GM23338 (cell line): Measurements from ENCODE around the gene SLC25A12. TPM values are rescaled to one million over a fixed set of nuclear protein-coding genes. Genes with fewer than 3 reads are reported as not detected.

ENCODE experiments used
- ATAC-seq: fragments of 200-7000 bp; cut with Tn5 transposase; 3 replicates; pipeline ENCODE4 v1.9.1; 2020
- DNase-seq: peaks from one replicate; pipeline ENCODE4 v3.0.0-alpha.2; 2015; ENCODE audit warnings: low spot score
- H2AFZ ChIP-seq: fragments of 200-600 bp; sonication (generic); 2 replicates; pipeline ENCODE4 v1.8.0; 2016; ENCODE audit warnings: antibody characterized with exemption, mild to moderate bottlenecking, moderate library complexity
- H3F3A ChIP-seq: fragments of 200-600 bp; sonication (generic); replicated peaks from 2 replicates; pipeline ENCODE4 v1.8.0; 2017; ENCODE audit warnings: antibody characterized with exemption, mixed run types, low read depth
- H3K27ac ChIP-seq: fragments of 200-600 bp; sonication (generic); 2 replicates; pipeline ENCODE4 v1.6.1; 2016; ENCODE audit warnings: low read depth
- H3K27me3 ChIP-seq: fragments of 200-600 bp; sonication (generic); 2 replicates; pipeline ENCODE4 v1.8.0; 2016; ENCODE audit warnings: mild to moderate bottlenecking, mixed run types, moderate library complexity; ENCODE audit not compliant: insufficient read depth
- H3K36me3 ChIP-seq: fragments of 200-600 bp; sonication (generic); 2 replicates; pipeline ENCODE4 v1.8.0; 2016; ENCODE audit warnings: mild to moderate bottlenecking; ENCODE audit not compliant: insufficient read depth
- H3K4me1 ChIP-seq: fragments of 200-600 bp; sonication (generic); 2 replicates; pipeline ENCODE4 v1.8.0; 2016; ENCODE audit warnings: mild to moderate bottlenecking, moderate library complexity; ENCODE audit not compliant: insufficient read depth
- H3K4me2 ChIP-seq: fragments of 200-600 bp; sonication (generic); 2 replicates; pipeline ENCODE4 v1.7.1; 2017; ENCODE audit warnings: mixed run types
- H3K4me3 ChIP-seq: fragments of 200-600 bp; sonication (generic); 2 replicates; pipeline ENCODE4 v1.6.1; 2016; ENCODE audit warnings: mixed run types
- H3K79me2 ChIP-seq: fragments of 200-600 bp; sonication (generic); replicated peaks from 2 replicates; pipeline ENCODE4 v1.8.0; 2017; ENCODE audit warnings: mild to moderate bottlenecking; ENCODE audit not compliant: insufficient read depth
- H3K9me2 ChIP-seq: fragments of 200-600 bp; sonication (generic); 2 replicates; pipeline ENCODE4 v1.8.0; 2017; ENCODE audit not compliant: insufficient read depth
- H4K20me1 ChIP-seq: fragments of 200-600 bp; sonication (generic); replicated peaks from 2 replicates; pipeline ENCODE4 v1.8.0; 2017; ENCODE audit warnings: mild to moderate bottlenecking; ENCODE audit not compliant: insufficient read depth
- H3K27ac Mint-ChIP-seq: 2 replicates; pipeline ENCODE4 v1.8.0; 2020; ENCODE audit warnings: inconsistent platforms, mild to moderate bottlenecking, moderate library complexity, mixed read lengths
- H3K27me3 Mint-ChIP-seq: 3 replicates; pipeline ENCODE4 v1.8.0; 2022; ENCODE audit warnings: low read depth, mild to moderate bottlenecking, moderate library complexity, mixed read lengths, inconsistent platforms; ENCODE audit not compliant: insufficient read depth, poor library complexity
- H3K36me3 Mint-ChIP-seq: 3 replicates; pipeline ENCODE4 v1.8.0; 2021; ENCODE audit warnings: low read depth, mild to moderate bottlenecking, inconsistent platforms, moderate library complexity, mixed read lengths
- H3K4me1 Mint-ChIP-seq: 3 replicates; pipeline ENCODE4 v1.8.0; 2020; ENCODE audit warnings: mild to moderate bottlenecking, inconsistent platforms, mixed read lengths
- H3K4me3 Mint-ChIP-seq: 3 replicates; pipeline ENCODE4 v1.8.0; 2021; ENCODE audit warnings: moderate library complexity, mild to moderate bottlenecking, inconsistent platforms, mixed read lengths
- H3K9me3 Mint-ChIP-seq: 3 replicates; pipeline ENCODE4 v1.8.0; 2020; ENCODE audit warnings: moderate library complexity, mild to moderate bottlenecking, inconsistent platforms, mixed read lengths
- CREB1 ChIP-seq: fragments of 250-450 bp; sonication (Bioruptor Pico); IDR thresholded peaks from 2 replicates; pipeline ENCODE4 v1.5.0; 2020; ENCODE audit warnings: low read depth, mild to moderate bottlenecking, moderate library complexity
- CTCF ChIP-seq, 2 experiments: fragments of 200-600 bp in 1 of 2; sonication (generic) in 1 of 2; conservative IDR thresholded peaks; 2 replicates each; pipeline versions ENCODE4 v1.5.1 to v1.6.1; 2016 to 2017; ENCODE audit warnings: antibody characterized with exemption in 2 of 2, low read depth in 2 of 2, mild to moderate bottlenecking in 2 of 2, moderate library complexity in 1 of 2
- EZH2 ChIP-seq: fragments of 200-600 bp; sonication (generic); IDR thresholded peaks from one replicate; pipeline ENCODE4 v1.8.0; 2017; ENCODE audit warnings: antibody characterized with exemption, mild to moderate bottlenecking, low read depth; ENCODE audit not compliant: unreplicated experiment
- EZH2phosphoT487 ChIP-seq: fragments of 200-600 bp; sonication (generic); IDR thresholded peaks from one replicate; pipeline ENCODE4 v1.8.1; 2018; ENCODE audit warnings: antibody characterized with exemption; ENCODE audit not compliant: unreplicated experiment
- JUNB ChIP-seq: IDR thresholded peaks from one replicate; pipeline ENCODE4 v1.6.1; 2016; ENCODE audit warnings: antibody characterized with exemption; ENCODE audit not compliant: unreplicated experiment
- NANOG ChIP-seq: IDR thresholded peaks from 2 replicates; pipeline ENCODE4 v1.6.1; 2016; ENCODE audit warnings: antibody characterized with exemption, borderline replicate concordance
- POLR2AphosphoS5 ChIP-seq: IDR thresholded peaks from 2 replicates; pipeline ENCODE4 v1.6.1; 2016; ENCODE audit warnings: antibody characterized with exemption, low read depth
- STAT1 ChIP-seq: IDR thresholded peaks from one replicate; pipeline ENCODE4 v1.6.1; 2016; ENCODE audit warnings: antibody characterized with exemption; ENCODE audit not compliant: unreplicated experiment
- ZNF114 ChIP-seq: fragments of 250-450 bp; sonication (Bioruptor Pico); IDR thresholded peaks from 2 replicates; pipeline ENCODE4 v1.5.0; 2020; ENCODE audit warnings: mild to moderate bottlenecking, moderate library complexity
- ZNF331 ChIP-seq: fragments of 250-450 bp; sonication (Bioruptor Pico); IDR thresholded peaks from 2 replicates; pipeline ENCODE4 v1.5.0; 2020; ENCODE audit warnings: low read depth, mild to moderate bottlenecking, moderate library complexity
- long read RNA-seq: library from polyadenylated mRNA; unstranded; transcript quantifications from one replicate; pipeline ENCODE4 v2.0.0, GENCODE V29; 2020; ENCODE audit not compliant: unreplicated experiment
- polyA plus RNA-seq: library from polyadenylated mRNA; unstranded; fragments of >200 nt; fragmentation: Nextera tagmentation; extraction: Ambion mirVana; gene quantifications from 2 replicates; pipeline ENCODE4 v1.2.1, GENCODE V29; 2016
- total RNA-seq: library from RNA; depleted of rRNA; stranded (reverse); fragments of >200 nt; shearing (Covaris generic); gene quantifications from 2 replicates; pipeline ENCODE4 v1.2.3, GENCODE V29; 2014; rRNA removed
- TF ChIP-seq, protein P1 (sequence below): IDR thresholded peaks from 2 replicates; pipeline ENCODE4 v1.6.1; 2016; ENCODE audit warnings: antibody characterized with exemption
- TF ChIP-seq, protein P2 (sequence below): IDR thresholded peaks from one replicate; pipeline ENCODE4 v1.6.1; 2018; ENCODE audit warnings: antibody characterized with exemption; ENCODE audit not compliant: unreplicated experiment

Gene SLC25A12, protein sequence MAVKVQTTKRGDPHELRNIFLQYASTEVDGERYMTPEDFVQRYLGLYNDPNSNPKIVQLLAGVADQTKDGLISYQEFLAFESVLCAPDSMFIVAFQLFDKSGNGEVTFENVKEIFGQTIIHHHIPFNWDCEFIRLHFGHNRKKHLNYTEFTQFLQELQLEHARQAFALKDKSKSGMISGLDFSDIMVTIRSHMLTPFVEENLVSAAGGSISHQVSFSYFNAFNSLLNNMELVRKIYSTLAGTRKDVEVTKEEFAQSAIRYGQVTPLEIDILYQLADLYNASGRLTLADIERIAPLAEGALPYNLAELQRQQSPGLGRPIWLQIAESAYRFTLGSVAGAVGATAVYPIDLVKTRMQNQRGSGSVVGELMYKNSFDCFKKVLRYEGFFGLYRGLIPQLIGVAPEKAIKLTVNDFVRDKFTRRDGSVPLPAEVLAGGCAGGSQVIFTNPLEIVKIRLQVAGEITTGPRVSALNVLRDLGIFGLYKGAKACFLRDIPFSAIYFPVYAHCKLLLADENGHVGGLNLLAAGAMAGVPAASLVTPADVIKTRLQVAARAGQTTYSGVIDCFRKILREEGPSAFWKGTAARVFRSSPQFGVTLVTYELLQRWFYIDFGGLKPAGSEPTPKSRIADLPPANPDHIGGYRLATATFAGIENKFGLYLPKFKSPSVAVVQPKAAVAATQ
- total RNA-seq (10.7 and 14.8 TPM in 2 replicates), polyA plus RNA-seq (4.8 and 6.2 TPM in 2 replicates)
- long read RNA-seq, partial matches to known transcripts = 0 of 1 reads
- long read RNA-seq, other reads (novel, unspliced or antisense) = 0 of 1 reads

DNA sequence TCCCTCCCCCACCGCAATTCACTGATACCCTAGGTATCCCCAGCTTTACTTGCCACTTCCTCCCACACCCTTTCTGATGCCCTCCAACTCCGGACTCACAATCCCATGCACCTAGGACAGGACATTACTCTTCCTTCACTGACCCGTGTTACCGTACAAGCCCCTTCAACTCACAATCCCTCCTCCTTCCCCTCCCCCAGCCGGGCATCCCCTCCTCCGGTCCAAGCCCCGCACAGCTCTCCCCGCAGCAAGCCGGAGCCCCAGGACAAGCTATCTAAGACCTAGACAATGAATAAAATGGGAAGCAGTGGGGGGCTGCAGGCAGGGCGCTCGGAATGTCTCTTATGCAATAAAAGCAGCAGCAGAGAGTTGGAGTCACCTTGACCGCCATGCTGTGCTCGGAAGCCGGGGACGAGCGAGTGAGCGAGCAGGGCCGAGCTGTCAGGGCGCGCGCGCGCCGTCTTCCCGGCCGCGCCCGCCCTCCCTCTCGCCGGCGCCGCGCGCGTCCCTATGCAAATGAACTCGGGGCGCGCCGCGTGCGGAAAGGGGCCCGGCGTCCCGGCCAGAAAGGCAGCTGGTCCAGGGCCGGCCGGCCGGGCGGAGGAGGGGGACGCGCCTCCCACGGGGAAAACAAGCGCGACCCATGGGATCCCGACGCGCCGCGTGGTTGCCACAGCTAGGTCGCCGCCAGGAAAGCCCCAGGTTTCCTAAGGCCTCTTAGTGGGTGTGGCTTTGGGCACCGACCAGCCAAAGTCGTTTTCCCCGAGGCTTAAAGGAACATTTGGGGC, at the start of gene SLC25A12:
Gene SLC25A12 (minus strand): TSS at position 421 of the 788 bp plus-strand sequence. CDS start 30 bp downstream, at position 391.
- Histone ChIP-seq H3K9me2 (no peaks in the 10 kb centered on the region), H3K27me3 (no peaks in the 10 kb centered on the region), H3K27ac (no peak within 1 kb of the TSS), H3K4me1 (peaks cover 4% of the 10 kb centered on the region; the same call in 1 of the 2 replicates), H3F3A (no peaks in the 10 kb centered on the region), H3K4me2 (peak within 1 kb of the TSS; percentile 80), H3K4me3 (peak within 1 kb of the TSS; percentile 97), H4K20me1 (no peaks in the 10 kb centered on the region), H3K79me2 (no peaks in the 10 kb centered on the region), H2AFZ (peak within 1 kb of the TSS; percentile 98), H3K36me3 (no peaks in the 10 kb centered on the region; the same call in 1 of the 2 replicates)
- TF ChIP-seq CTCF (conservative IDR thresholded peaks at IDR 0.05; ENCODE audit: low read depth in 2 of 2) (no peak), JUNB (no peak), NANOG (no peak), POLR2AphosphoS5 (peak; percentile 77), EZH2phosphoT487 (no peak), ZNF114 (CRISPR knock-in tag) (no peak), STAT1 (no peak), ZNF331 (CRISPR knock-in tag) (no peak)
- Mint-ChIP-seq H3K4me3 (peak within 1 kb of the TSS; percentile 91), H3K27ac (peak within 1 kb of the TSS; percentile 73), H3K4me1 (peaks cover 15% of the 10 kb centered on the region), H3K9me3 (peaks cover 15% of the 10 kb centered on the region), H3K36me3 (peaks cover 8% of the 10 kb centered on the region; the same call in 2 of the 3 replicates), H3K27me3 (peaks cover 7% of the 10 kb centered on the region)
- peak; percentile 97 for ATAC-seq
- DNase-seq = peak; percentile 96

GRCh38 chr2:171941316-171941699, 47.3 kb upstream of the SLC25A12 start:
- Mint-ChIP-seq H3K9me3 (peaks cover 19% of the 10 kb centered on the region), H3K4me3 (no peak overlapping the region), H3K27me3 (no peaks in the 10 kb centered on the region), H3K27ac (no peak overlapping the region), H3K36me3 (peaks cover 37% of the 10 kb centered on the region), H3K4me1 (no peaks in the 10 kb centered on the region)
- no peaks in the 10 kb centered on the region for H3F3A ChIP-seq
- no peak overlapping the region for H2AFZ ChIP-seq
- H3K79me2 ChIP-seq = peaks cover 86% of the 10 kb centered on the region
- H3K27me3 ChIP-seq = no peaks in the 10 kb centered on the region
- DNase-seq (no peak), ATAC-seq (no peak)
- H4K20me1 ChIP-seq = peaks cover 17% of the 10 kb centered on the region
- H3K9me2 ChIP-seq = no peaks in the 10 kb centered on the region
- H3K27ac ChIP-seq = no peak overlapping the region
- no peak overlapping the region for H3K4me2 ChIP-seq
- H3K36me3 ChIP-seq = 0 out of 2 replicates have a peak, but pooled peaks cover 3% of the 10 kb centered on the region
- no peaks in the 10 kb centered on the region for H3K4me1 ChIP-seq
- no peak overlapping the region for H3K4me3 ChIP-seq
- no peak for TF ChIP-seq NANOG
- TF ChIP-seq, protein P1, sequence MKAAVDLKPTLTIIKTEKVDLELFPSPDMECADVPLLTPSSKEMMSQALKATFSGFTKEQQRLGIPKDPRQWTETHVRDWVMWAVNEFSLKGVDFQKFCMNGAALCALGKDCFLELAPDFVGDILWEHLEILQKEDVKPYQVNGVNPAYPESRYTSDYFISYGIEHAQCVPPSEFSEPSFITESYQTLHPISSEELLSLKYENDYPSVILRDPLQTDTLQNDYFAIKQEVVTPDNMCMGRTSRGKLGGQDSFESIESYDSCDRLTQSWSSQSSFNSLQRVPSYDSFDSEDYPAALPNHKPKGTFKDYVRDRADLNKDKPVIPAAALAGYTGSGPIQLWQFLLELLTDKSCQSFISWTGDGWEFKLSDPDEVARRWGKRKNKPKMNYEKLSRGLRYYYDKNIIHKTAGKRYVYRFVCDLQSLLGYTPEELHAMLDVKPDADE = no peak
- TF ChIP-seq EZH2phosphoT487 = no peak
- no peak for TF ChIP-seq EZH2
- TF ChIP-seq ZNF114 (CRISPR knock-in tag) = no peak
- no peak for TF ChIP-seq ZNF331 (CRISPR knock-in tag)
- TF ChIP-seq, protein P2, sequence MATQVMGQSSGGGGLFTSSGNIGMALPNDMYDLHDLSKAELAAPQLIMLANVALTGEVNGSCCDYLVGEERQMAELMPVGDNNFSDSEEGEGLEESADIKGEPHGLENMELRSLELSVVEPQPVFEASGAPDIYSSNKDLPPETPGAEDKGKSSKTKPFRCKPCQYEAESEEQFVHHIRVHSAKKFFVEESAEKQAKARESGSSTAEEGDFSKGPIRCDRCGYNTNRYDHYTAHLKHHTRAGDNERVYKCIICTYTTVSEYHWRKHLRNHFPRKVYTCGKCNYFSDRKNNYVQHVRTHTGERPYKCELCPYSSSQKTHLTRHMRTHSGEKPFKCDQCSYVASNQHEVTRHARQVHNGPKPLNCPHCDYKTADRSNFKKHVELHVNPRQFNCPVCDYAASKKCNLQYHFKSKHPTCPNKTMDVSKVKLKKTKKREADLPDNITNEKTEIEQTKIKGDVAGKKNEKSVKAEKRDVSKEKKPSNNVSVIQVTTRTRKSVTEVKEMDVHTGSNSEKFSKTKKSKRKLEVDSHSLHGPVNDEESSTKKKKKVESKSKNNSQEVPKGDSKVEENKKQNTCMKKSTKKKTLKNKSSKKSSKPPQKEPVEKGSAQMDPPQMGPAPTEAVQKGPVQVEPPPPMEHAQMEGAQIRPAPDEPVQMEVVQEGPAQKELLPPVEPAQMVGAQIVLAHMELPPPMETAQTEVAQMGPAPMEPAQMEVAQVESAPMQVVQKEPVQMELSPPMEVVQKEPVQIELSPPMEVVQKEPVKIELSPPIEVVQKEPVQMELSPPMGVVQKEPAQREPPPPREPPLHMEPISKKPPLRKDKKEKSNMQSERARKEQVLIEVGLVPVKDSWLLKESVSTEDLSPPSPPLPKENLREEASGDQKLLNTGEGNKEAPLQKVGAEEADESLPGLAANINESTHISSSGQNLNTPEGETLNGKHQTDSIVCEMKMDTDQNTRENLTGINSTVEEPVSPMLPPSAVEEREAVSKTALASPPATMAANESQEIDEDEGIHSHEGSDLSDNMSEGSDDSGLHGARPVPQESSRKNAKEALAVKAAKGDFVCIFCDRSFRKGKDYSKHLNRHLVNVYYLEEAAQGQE = no peak
- no peak for TF ChIP-seq CREB1 (CRISPR knock-in tag)
- TF ChIP-seq STAT1 = no peak
